ENCODE data around the gene WHAMM.

Gene WHAMM

GRCh38 chr15:82870727-82871320 lies 61.4 kb downstream of the WHAMM start:
- DNase-seq (ENCODE audit: low read depth), result no peak

GRCh38 chr15:82871358-82871757 lies 61.9 kb downstream of the WHAMM start:
- no peak for DNase-seq (ENCODE audit: low read depth)

GRCh38 chr15:82871832-82872484 lies 62.5 kb downstream of the WHAMM start:
- DNase-seq (ENCODE audit: low read depth), result no peak

GRCh38 chr15:82873000-82873680 lies 63.7 kb downstream of the WHAMM start:
- DNase-seq (ENCODE audit: low read depth), result no peak

- DNase-seq (ENCODE audit: low read depth), result no peak
Measured at GRCh38 chr15:82874267-82874666, 64.8 kb downstream of the WHAMM start.

- no peak for DNase-seq (ENCODE audit: low read depth)
Measured at GRCh38 chr15:82874961-82875360, 65.5 kb downstream of the WHAMM start.

- DNase-seq (ENCODE audit: low read depth), result no peak
Measured at GRCh38 chr15:82875411-82876003, 66.1 kb downstream of the WHAMM start.

GRCh38 chr15:82877825-82878224 lies 68.4 kb downstream of the WHAMM start:
- DNase-seq (ENCODE audit: low read depth), result no peak

GRCh38 chr15:82878325-82878724 lies 68.9 kb downstream of the WHAMM start:
- no peak for DNase-seq (ENCODE audit: low read depth)

- DNase-seq (ENCODE audit: low read depth), result no peak
Measured at GRCh38 chr15:82880704-82881103, 71.3 kb downstream of the WHAMM start.

- DNase-seq (ENCODE audit: low read depth), result no peak
Measured at GRCh38 chr15:82881747-82882146, 72.3 kb downstream of the WHAMM start.

GRCh38 chr15:82882273-82882928 lies 73.0 kb downstream of the WHAMM start:
- DNase-seq (ENCODE audit: low read depth), result no peak
